C4-2B (cell line): ENCODE results near the gene PCGF5.

Experiments
- CTCF ChIP-seq: fragments of 450-650 bp; conservative IDR thresholded peaks from 2 replicates; pipeline ENCODE4 v1.5.1; 2017; ENCODE audit warnings: mild to moderate bottlenecking
- ZFX ChIP-seq: fragments of 450-650 bp; IDR thresholded peaks from 2 replicates; pipeline ENCODE4 v1.6.1; 2017

- TF ChIP-seq CTCF (no peak), ZFX (no peak)
Measured at GRCh38 chr10:91247360-91248111, 27.1 kb downstream of the PCGF5 start.
